ENCODE measurements around the gene RNF113B.
A peak's percentile ranks its signal among the peaks of the same experiment; 100 is the strongest.

RNF113B gene

DNA sequence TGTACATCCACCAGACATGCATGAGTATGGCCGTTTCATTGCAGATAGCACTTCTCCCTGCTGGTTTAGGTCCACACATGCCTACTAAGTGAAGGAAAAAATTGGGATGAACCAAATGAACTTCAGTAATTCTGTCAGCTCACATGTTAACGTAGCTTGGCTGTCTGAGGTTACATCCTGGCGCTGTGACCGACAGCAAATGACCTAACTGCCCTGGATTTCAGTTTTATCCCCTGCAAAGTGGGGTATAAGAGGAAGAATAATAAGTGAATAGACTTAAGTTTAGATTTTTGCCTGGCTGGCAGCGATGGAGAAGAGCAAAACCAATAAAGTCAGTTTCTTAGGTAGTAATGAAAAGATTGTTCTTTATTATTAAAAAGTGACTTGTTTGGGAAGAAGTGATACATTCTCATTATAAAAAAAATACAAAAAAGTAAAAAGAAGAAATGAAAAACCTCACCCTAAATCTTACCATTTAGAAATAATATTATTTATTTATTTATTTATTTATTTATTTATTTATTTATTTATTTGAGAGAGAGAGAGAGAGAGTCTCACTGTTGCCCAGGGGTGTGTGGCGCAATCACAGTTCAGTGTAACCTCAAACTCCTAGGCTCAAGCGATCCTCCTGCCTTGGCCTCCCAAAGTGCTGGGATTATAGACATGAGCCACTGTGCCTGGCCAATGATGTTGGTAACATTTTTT is 4.2 kb upstream of the RNF113B start:
- no peak for DNase-seq (ENCODE audit: low read depth)
- TF ChIP-seq, protein P1, sequence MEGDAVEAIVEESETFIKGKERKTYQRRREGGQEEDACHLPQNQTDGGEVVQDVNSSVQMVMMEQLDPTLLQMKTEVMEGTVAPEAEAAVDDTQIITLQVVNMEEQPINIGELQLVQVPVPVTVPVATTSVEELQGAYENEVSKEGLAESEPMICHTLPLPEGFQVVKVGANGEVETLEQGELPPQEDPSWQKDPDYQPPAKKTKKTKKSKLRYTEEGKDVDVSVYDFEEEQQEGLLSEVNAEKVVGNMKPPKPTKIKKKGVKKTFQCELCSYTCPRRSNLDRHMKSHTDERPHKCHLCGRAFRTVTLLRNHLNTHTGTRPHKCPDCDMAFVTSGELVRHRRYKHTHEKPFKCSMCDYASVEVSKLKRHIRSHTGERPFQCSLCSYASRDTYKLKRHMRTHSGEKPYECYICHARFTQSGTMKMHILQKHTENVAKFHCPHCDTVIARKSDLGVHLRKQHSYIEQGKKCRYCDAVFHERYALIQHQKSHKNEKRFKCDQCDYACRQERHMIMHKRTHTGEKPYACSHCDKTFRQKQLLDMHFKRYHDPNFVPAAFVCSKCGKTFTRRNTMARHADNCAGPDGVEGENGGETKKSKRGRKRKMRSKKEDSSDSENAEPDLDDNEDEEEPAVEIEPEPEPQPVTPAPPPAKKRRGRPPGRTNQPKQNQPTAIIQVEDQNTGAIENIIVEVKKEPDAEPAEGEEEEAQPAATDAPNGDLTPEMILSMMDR (conservative IDR thresholded peaks at IDR 0.05; ENCODE audit: low read length): no peak
- H3K4me3 ChIP-seq (ENCODE audit: low read length): no peak overlapping the region

DNA sequence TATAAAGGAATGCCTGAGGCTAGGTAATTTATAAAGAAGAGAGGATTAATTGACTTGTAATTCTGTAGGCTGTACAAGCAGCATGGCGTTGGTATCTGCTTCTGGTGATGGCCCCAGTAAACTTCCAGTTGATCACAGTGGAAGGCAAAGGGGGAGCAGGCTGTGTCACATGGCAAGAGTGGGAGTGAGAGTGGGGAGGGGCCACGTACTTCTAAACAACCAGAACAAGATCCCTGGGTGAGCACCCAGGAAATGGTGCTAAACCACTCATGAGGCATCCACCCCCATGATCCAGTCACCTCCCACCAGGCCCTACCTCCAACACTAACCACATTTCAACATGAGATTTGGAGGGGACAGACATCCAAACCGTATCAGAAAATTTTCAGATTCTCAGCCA is 3.0 kb upstream of the RNF113B start:
- no peak for DNase-seq (ENCODE audit: low read depth)
- H3K4me3 ChIP-seq (ENCODE audit: low read length): no peak overlapping the region
- TF ChIP-seq, protein P1 (conservative IDR thresholded peaks at IDR 0.05; ENCODE audit: low read length): no peak

DNA sequence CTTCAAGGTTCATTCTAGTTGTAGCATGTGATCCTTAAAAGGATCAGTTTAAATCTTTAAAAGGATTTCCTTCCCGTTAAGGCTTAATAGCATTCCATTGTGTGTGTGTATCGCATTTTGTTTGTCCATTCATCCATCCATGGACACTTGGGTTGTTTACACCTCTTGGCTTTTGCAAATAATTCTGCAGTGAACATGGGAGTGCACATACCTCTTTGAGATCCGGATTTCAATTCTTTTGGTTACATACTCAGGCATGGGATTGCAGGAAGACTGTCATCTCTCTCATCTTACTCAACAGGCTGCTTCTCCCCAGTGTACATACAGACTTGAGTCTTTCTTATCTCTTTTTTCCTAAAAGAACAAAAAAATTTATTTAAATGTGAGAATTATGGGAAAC is 1.2 kb downstream of the RNF113B start:
- TF ChIP-seq, protein P1 (conservative IDR thresholded peaks at IDR 0.05; ENCODE audit: low read length): no peak
- no peak overlapping the region for H3K4me3 ChIP-seq (ENCODE audit: low read length)
- peak; percentile 38 for DNase-seq (ENCODE audit: low read depth)

DNA sequence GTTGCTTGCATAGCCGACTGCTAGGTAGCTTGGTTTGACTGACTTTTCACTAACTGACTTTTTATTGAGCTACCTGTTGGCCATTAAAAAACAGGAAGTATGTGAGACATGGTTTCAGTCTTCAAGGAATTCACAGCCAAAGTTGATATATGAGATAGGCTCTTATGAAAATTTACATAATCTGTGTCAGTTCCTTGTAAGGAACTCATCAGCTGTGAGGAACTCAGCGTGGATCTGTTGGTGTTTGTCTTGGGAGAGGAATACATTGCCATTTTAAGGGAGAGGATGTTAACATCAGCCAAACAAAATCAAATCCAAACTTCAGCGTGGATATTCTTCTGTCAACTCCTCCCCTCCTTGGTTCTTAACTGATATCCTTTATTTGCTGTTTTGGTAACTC is 2.0 kb downstream of the RNF113B start:
- no peak overlapping the region for H3K4me3 ChIP-seq (ENCODE audit: low read length)
- DNase-seq (ENCODE audit: low read depth): peak; percentile 47
- TF ChIP-seq, protein P1 (conservative IDR thresholded peaks at IDR 0.05; ENCODE audit: low read length): no peak

DNA sequence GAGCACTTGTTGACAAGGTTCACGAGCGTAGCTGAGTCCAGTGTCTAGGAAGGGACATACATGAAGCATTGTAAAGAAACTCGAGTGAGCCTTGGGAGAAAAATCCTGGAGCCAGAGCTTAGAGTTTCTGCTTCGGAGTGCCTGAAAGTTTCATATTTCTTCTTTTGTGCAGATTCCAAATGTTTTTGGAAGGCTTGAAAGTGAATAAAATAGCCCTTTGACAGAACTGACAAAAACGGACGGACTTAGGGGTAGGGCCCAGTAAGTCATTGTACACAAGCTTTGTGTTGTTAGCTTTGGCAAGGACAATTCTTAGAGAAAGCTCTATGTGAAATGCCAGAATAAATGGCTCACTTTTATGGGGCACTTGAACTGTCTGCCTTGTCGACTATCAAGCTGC is 2.8 kb downstream of the RNF113B start:
- TF ChIP-seq, protein P1 (conservative IDR thresholded peaks at IDR 0.05; ENCODE audit: low read length): no peak
- peak; percentile 26 for DNase-seq (ENCODE audit: low read depth)
- H3K4me3 ChIP-seq (ENCODE audit: low read length): no peak overlapping the region

DNA sequence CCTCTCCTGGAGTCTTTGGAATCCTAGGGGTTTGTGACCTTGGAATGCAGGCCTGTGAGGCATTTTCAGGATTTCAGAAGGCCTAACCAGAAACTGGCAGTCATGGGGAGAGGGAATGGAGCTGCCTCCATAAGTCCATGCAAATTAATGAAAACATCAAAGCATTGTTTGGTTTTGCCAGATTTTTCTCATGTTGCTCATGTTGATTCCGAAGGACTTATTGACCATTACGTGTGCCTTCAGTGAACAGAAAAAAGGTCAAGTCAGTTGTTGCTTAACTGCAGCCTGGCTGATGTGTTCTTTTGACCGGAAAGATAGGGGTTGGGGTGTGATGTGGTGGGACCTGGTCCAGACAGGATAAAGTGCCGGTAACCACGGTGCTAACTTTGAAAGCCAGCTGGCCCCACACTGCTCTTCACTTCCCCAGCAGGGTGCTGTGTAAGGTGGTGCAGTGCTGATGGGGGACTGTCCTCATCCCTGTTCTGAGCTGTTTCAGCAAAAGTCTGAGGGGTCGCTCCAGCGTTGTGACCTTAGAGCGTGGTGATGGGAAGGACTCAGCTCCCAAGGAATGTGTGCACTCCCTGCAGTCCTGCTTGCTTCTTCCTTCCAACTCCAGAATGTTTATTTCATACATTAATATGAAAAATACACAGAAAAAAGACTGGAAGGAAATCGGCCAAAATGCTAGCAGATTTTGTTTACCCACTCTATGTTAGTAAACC is 3.5 kb downstream of the RNF113B start:
- DNase-seq (ENCODE audit: low read depth): peak; percentile 100
- TF ChIP-seq, protein P1 (conservative IDR thresholded peaks at IDR 0.05; ENCODE audit: low read length): no peak; the same call in 1 of the 2 replicates
- peak overlapping the region; percentile 22 for H3K4me3 ChIP-seq (ENCODE audit: low read length)

Measured in AG10803 (cell line).